Activated CD8-positive, alpha-beta memory T cell treated with anti-CD3 and anti-CD28 coated beads, Interleukin-2, amount 50 U/mL, for 24 hours (primary cell): ENCODE data around the gene ARMC12.
"Not testable (repeated sequence)": the region's sequence is repeated elsewhere in the genome, so short reads cannot be mapped to it uniquely, and the experiment has no call there.

ENCODE experiments used
- DNase-seq: peaks from one replicate; pipeline ENCODE4 v3.0.0-alpha.2; 2020; ENCODE audit errors: extremely low read depth

The ARMC12 gene, protein sequence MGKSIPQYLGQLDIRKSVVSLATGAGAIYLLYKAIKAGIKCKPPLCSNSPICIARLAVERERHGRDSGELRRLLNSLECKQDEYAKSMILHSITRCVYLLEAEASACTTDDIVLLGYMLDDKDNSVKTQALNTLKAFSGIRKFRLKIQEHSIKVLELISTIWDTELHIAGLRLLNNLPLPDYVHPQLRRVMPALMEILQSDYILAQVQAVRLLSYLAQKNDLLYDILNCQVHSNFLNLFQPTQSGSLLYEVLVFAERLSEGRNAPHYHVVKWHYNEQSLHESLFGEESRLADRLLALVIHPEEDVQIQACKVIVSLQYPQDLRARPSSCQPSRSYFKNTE

GRCh38 chr6:35736982-35737412 is at the start of gene ARMC12:
Gene ARMC12 (plus strand): TSS chr6:35737032. CDS start chr6:35737109, 77 bp downstream.
- no peak for DNase-seq

DNA sequence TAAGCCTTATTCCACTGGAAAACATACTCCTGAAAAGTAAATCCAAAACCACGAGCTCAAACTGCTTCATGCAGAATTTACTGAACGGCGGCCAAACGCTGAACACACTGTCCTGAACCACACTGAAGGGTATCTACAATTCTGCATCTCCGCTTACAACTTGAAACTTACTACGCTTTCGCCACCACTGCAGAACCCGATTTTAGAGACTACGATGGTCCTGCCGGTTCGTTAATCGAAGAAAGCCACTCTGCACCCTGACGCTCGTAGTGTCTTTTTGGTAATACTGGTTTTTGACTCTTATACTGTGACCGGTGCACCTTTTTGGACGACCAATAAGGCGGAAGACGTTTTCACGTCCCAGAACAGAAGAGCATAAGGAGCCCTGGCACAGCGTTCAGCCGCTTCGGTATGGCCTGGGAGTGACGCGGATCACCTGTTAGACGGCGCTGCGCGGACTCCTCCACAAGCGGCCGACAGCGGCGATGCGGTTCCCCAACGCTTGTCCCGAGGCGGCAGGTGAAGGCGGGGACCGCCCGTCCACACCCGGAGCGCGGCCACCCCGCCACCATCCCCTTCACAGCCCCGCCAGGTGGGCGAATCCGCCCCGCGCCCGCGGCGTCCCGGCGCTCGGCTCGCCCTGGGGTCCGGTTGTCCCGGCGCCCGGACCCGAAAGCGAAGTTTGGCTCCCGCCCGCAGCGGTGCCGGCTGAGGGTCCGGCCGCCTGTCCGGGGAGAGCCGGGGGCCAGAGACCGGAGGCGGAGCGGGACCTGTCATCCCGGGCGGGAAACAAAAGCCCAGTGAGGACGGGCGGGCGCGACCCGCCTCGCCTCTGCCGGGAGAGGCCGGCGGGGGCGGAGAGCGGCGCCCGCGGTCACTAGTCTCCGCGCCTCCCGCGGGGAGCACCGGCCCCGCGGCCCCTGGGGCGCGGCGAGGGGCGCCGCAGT is 48.9 kb upstream of the ARMC12 start:
- DNase-seq: no peak

DNA sequence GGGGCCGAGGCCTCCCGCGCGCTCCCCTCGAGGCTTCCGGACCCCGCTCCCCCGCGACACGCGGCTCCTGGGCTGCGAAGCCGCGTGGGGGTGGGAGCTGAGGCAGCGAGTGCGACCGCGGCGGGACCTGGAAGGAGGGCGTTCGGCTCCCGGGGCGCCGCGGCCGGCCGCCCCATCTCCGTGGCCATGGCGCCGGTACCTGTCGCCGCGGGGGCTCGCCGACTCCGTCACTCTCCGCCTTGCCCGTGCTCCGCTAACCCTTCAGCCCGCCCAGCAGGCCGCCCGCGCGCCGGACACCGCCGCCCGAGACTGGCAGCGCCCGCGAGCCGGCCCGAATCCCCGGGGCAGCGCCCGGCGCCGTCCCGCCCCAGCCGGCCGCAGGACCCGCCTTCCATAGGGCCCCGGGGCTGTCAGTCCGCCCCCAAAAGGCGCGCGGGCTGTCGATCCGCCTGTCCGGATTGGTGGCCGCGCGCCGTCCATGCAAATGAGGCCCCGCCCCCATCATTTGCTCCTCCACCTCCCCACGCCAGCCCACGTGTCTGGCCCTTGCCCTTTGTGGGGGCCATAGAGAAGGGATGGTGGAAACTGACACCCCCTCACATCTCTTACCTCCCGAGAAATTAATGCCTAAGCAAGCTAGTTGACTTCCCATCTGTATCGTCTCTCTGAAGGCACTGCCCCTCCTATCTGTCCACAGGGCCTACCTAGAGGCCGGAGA is 48.1 kb upstream of the ARMC12 start, which contains the start of gene FKBP5:
Gene FKBP5 (minus strand): TSS at position 311 of the 718 bp plus-strand sequence. CDS start 46,091 bp downstream, outside the sequence.
- peak; percentile 65 for DNase-seq

DNA sequence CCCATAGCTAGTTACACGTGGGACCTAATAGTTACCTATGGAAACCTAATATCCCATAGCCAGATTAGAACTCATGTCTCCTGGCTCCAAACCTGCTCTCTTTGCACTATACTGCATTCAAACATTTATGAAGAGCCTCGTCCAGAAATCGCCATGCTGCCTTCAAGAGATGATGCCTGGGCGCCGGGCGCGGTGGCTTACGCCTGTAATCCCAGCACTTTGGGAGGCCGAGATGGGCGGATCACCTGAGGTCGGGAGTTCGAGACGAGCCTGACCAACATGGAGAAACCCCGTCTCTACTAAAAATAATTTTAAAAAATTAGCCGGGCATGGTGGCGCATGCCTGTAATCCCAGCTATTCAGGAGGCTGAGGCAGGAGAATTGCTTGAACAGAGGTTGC is 46.8 kb upstream of the ARMC12 start:
- DNase-seq: not testable (repeated sequence)

DNA sequence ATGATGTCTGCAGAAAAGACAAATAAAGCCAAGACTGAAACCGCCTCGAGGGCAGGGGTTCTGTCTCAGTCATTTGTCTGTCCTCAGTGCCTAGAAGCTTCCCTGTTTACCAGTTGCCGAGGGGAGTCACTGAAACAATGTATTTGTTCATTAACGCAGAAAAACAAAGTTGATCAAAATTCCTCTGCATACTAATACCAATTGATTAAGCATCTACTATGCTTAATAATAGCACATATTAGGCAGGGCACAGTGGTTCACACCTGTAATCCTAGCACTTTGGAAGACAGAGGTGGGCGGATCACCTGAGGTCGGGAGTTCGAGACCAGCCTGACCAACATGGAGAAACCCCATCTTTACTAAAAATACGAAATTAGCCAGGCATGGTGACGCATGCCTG is 46.3 kb upstream of the ARMC12 start:
- no peak for DNase-seq

DNA sequence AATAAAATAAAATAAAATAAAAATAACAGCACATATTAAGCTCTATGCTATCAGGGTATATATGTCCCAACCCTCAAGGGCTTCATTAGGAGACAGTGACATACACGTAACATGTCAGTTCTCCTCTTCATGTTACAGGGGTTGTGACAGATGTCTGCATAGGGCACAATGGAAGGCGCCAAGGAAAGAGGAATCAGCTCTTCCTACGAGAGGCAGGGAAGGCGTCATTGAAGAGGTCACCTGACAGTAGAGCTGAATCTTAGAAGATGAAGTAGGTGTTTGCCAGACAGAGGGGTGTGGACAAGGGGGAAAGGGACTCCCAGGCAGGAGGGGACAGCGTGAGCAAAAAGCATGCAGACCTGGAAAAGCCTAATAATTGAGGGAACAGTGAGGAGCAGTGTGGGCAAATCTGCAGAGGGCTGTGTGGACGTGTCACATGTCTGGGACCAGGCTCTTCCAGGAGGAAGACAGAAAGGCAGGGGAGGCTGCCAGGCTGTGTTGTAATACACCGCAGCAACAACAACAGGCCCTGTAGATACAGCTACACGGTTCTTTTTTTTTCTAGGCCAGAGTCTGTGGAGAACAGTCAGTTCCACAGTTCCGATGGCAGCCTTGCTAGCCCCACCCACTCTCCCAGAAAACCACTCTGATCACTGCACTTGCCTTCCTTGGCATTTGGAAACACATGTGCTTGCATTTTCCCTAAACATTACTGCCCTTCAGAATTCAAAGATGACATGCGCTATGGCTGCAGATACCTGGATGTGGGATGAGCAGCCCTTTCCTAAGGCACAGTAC is 45.6 kb upstream of the ARMC12 start:
- DNase-seq: no peak

DNA sequence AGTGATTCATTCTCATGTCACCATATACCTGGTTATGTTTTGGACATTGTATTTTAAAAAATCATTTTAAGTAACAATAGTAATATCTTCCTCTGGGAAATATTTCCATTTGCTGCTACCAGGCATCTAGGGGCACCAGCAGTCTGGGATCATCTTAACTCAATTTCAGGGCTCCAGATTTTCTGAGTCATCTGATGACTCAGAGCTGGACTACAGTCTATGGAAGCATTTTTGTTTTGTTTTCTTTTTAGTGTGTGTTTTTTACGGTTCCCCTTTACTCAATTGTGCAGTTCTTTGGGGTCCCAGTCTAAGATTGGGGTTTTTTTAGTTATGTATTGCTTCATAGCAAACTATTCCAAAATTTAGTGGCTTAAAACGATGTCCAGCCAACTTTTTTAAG is 42.4 kb upstream of the ARMC12 start:
- DNase-seq: no peak

- DNase-seq: not testable (repeated sequence)
Observed at GRCh38 chr6:35698430-35698829, 38.4 kb upstream of the ARMC12 start.

DNA sequence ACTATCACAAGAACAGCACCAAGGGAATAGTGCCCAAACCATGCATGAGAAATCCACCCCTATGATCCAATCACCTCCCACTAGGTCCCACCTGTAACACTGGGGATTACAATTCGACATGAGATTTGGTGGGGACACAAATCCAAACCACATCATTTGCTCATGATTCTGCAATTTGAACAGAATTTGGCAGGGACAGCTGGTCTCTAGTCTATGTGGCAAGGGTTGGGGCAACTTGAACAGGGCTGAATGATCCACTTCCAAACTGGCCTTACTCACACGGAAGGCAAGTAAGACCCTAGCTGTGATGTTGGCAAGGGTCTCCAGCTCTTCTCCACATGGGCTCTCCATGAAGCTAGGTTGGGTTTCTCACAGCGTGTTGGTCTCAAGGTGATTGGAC is 38.0 kb upstream of the ARMC12 start:
- no peak for DNase-seq

DNA sequence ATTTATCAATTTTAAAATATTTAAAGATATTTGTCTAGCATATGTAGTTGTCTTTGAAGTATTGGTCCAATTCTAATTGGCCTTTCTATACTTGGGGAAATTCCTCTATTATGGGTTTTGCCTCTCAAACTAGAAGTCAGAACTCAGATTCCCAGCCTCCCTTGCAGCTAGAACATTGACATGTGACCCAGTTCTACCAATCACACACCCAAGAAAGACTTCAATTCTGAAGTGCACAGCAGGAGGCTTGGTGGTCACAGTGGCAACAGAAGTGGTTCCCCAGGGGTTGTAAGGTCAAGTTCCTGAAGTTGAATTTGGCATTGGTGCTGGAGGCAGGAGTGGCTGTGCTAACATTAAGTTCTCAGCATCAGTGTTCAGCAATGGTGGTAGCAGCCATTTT is 33.3 kb upstream of the ARMC12 start:
- no peak for DNase-seq

- no peak for DNase-seq
Observed at GRCh38 chr6:35706468-35706867, 30.4 kb upstream of the ARMC12 start.

DNA sequence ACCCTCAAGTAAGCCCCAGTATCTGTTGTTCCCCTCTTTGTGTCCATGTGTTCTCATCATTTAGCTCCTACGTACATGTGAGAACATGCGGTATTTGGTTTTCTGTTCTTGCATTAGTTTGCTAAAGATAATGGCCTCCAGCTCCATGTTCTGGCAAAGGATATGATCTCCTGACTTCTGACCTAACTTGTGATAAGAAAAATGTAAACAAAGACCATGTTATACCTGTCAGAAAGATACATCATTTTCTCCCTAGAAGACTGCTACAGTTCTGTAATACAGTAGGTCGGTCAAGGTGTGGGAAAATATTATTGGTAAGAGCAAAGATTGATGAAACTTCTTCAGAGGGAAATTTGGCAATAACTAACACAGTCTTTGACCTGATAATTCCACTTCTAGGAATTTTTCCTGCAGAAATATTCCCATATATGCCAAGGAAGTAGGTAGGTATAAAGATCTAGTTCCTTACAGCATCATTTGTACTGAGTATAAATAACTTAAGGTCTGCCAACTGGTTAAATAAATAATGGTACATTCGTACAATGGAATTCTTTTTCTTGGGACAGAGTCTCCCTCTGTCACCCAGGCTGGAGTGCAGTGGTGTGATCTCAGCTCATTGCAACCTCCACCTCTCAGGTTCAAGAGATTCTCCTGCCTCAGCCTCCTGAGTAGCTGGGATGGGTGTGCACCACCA is 29.0 kb upstream of the ARMC12 start:
- DNase-seq: no peak

GRCh38 chr6:35708585-35708984 is 28.2 kb upstream of the ARMC12 start:
- no peak for DNase-seq

- no peak for DNase-seq
Observed at GRCh38 chr6:35710241-35710847, 26.5 kb upstream of the ARMC12 start.

- DNase-seq: no peak
Observed at GRCh38 chr6:35711731-35712130, 25.1 kb upstream of the ARMC12 start.

DNA sequence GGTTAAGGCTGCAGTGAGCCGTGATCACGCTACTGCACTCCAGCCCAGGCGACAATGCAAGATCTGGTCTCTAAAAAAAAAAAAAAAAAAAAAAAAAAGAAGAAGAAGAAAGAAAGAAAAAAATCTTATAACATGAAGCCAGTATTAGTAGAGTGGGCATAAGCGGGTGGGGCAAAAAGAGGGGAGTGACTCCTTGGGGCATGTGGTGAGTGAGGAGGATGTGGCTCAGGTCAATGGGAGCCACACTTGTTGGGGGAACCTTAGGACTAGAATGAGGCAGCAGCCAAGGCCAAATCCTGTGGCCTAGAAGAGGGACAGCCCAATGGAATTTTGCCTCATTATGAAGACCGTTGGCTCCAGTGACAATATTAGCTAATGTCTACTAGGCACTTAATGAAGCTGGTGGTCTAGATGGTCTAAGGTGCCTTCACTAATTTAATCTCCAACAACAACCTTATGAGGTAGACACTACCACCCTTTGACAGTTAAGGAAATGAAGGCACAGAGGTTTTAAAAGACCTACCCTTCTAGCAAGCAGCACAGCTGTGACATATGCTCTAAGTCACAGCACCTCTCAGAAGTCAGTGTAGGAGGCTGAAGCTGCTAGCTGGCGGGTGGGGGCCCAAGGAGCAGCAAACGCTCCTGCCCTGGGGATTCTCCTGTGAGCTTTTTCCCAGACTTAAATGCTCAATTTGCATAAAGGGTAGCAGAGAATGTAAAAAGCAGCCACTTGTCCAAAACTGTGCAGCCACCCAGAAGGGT is 23.6 kb upstream of the ARMC12 start:
- no peak for DNase-seq

DNA sequence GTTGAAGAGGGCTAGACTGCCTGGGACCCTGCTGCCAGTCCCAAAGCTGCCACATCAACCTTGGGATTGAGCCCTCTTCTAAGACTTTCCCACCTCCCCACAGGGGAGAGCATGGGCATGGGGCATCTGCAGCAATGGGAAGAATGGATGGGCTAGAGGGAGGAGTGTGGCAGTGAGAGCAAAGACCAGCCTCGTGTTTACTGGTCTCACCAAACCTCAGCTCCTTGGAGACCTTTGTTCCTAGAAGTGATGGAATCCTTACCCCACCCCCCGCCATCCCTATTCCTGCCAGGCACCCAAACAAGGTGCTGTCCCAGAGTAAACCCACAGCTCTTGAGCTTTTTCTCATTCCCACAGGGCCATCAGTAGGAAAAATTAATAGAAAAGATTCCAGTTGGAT is 20.0 kb upstream of the ARMC12 start:
- DNase-seq: no peak

GRCh38 chr6:35717449-35718374 is 19.1 kb upstream of the ARMC12 start:
- no peak for DNase-seq
